Measurements from ENCODE around the gene FKBP6. TPM values are rescaled to one million over a fixed set of nuclear protein-coding genes. Genes with fewer than 3 reads are reported as not detected.

FKBP6 gene
- total and polyA plus RNA-seq, 4 donors: 0.10 TPM; not detected in 3

DNA sequence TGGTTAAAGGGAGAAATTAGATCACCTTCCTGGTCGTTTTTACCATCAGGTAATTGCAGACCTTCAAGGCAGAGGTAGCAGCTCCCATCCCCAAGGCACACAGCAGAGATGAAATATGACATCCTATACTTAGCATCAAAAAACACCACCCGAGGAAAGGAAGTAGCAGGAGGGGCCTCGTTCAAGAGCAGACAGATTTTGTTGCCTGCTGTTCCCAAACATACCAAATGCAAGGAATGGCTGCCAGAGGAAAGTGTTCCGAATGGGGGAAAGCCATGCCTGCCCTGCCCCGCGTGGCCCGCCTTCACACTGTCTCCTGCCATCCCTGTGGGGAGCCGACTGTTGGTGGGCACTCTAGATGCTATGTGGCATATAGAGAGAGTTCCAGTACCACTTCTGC is 18.0 kb downstream of the FKBP6 start:
- no peak overlapping the region for H3K4me3 ChIP-seq (ENCODE audit: low read length in 2 of 2)
- no peaks in the 10 kb centered on the region for H3K4me1 ChIP-seq (ENCODE audit: control insufficient read depth in 1 of 2, insufficient read depth in 2 of 2, low read length in 2 of 2)
- ATAC-seq (ENCODE audit: low FRiP score) (no peak), DNase-seq (no peak)
- intact Hi-C loops (cut with DNase I): no loop called here
- H3K36me3 ChIP-seq (ENCODE audit: control insufficient read depth in 1 of 2, insufficient read depth in 2 of 2, low read length in 1 of 2): no peaks in the 10 kb centered on the region
- WGBS, 2 donors: 46 to 47% methylated on average over 8 of the region's 8 CpGs
- no peaks in the 10 kb centered on the region for H3K9me3 ChIP-seq (ENCODE audit: control insufficient read depth, low read length)
- no peaks in the 10 kb centered on the region for H3K27me3 ChIP-seq (ENCODE audit: control insufficient read depth in 1 of 2, insufficient read depth in 2 of 2, low read length in 1 of 2)
- no peak overlapping the region for H3K27ac ChIP-seq (ENCODE audit: low read depth in 1 of 2, low read length in 2 of 2)

- Histone ChIP-seq H3K27me3 (ENCODE audit: control insufficient read depth in 1 of 2, insufficient read depth in 2 of 2, low read length in 1 of 2) (no peaks in the 10 kb centered on the region), H3K36me3 (ENCODE audit: control insufficient read depth in 1 of 2, insufficient read depth in 2 of 2, low read length in 1 of 2) (no peaks in the 10 kb centered on the region), H3K4me1 (ENCODE audit: control insufficient read depth in 1 of 2, insufficient read depth in 2 of 2, low read length in 2 of 2) (no peaks in the 10 kb centered on the region), H3K9me3 (ENCODE audit: control insufficient read depth, low read length) (peaks cover 2% of the 10 kb centered on the region), H3K27ac (ENCODE audit: low read depth in 1 of 2, low read length in 2 of 2) (no peak overlapping the region), H3K4me3 (ENCODE audit: low read length in 2 of 2) (no peak overlapping the region)
- intact Hi-C loops (cut with DNase I): no loop called here
- no peak for DNase-seq
- WGBS, 2 donors: 80 to 84% methylated on average over 6 of the region's 6 CpGs
- no peak for ATAC-seq (ENCODE audit: low FRiP score)
Observed at GRCh38 chr7:73349763-73350162, 21.8 kb downstream of the FKBP6 start.

DNA sequence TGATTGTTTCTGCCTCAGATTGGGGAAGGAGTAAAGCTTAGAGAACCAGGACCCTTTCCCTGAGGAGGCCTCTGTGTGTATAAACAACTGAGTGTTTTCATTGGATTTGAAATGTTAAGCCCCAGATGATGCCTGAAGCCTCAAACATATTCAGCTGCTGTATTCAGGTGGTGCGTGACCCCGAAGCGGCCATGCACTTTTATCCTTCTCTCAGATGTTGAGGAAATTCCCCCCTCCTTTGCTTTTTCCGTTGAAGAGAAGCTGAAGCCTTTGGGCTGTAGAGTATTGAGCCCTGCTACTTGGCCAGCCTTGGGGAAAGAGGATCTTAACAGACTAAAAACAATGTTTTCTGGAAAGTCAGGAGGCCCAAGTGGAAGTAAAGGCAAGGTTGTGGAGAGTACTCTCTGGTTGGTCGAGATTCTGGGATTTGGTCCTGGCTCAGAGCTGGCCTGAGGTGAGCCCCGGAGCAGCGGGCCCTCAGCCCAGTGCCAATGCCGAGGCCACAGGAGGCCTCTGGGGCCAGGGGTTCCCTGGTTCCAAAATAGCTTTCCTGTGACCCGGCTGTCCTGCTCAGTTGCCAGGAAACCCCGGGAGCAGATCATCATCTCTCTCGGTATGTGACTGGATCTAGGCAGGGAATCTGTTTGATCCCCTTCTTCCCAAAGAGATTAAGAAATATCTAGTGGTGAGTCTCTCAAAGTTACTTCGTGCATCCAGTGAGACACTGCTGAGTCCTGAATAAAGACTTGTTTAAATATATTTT is 22.5 kb downstream of the FKBP6 start:
- 61 to 70% methylated on average over 12 of the region's 12 CpGs for WGBS, 2 donors
- intact Hi-C loops (cut with DNase I): no loop called here
- Histone ChIP-seq H3K27ac (ENCODE audit: low read depth in 1 of 2, low read length in 2 of 2) (no peak overlapping the region), H3K4me1 (ENCODE audit: control insufficient read depth in 1 of 2, insufficient read depth in 2 of 2, low read length in 2 of 2) (no peaks in the 10 kb centered on the region), H3K9me3 (ENCODE audit: control insufficient read depth, low read length) (peaks cover 2% of the 10 kb centered on the region), H3K4me3 (ENCODE audit: low read length in 2 of 2) (no peak overlapping the region), H3K27me3 (ENCODE audit: control insufficient read depth in 1 of 2, insufficient read depth in 2 of 2, low read length in 1 of 2) (no peaks in the 10 kb centered on the region), H3K36me3 (ENCODE audit: control insufficient read depth in 1 of 2, insufficient read depth in 2 of 2, low read length in 1 of 2) (no peaks in the 10 kb centered on the region)
- no peak for ATAC-seq (ENCODE audit: low FRiP score)
- DNase-seq: no peak

GRCh38 chr7:73351447-73352167 is 23.6 kb downstream of the FKBP6 start:
- ATAC-seq (ENCODE audit: low FRiP score) (no peak), DNase-seq (no peak)
- no peaks in the 10 kb centered on the region for H3K36me3 ChIP-seq (ENCODE audit: control insufficient read depth in 1 of 2, insufficient read depth in 2 of 2, low read length in 1 of 2)
- peaks cover 2% of the 10 kb centered on the region for H3K9me3 ChIP-seq (ENCODE audit: control insufficient read depth, low read length)
- WGBS, 2 donors: 71 to 72% methylated on average over 6 of the region's 6 CpGs
- no peak overlapping the region for H3K4me3 ChIP-seq (ENCODE audit: low read length in 2 of 2)
- no peaks in the 10 kb centered on the region for H3K27me3 ChIP-seq (ENCODE audit: control insufficient read depth in 1 of 2, insufficient read depth in 2 of 2, low read length in 1 of 2)
- no peak overlapping the region for H3K27ac ChIP-seq (ENCODE audit: low read depth in 1 of 2, low read length in 2 of 2)
- intact Hi-C loops (cut with DNase I): no loop called here
- no peaks in the 10 kb centered on the region for H3K4me1 ChIP-seq (ENCODE audit: control insufficient read depth in 1 of 2, insufficient read depth in 2 of 2, low read length in 2 of 2)

- Histone ChIP-seq H3K27ac (ENCODE audit: low read depth in 1 of 2, low read length in 2 of 2) (no peak overlapping the region), H3K36me3 (ENCODE audit: control insufficient read depth in 1 of 2, insufficient read depth in 2 of 2, low read length in 1 of 2) (no peaks in the 10 kb centered on the region), H3K4me3 (ENCODE audit: low read length in 2 of 2) (no peak overlapping the region), H3K27me3 (ENCODE audit: control insufficient read depth in 1 of 2, insufficient read depth in 2 of 2, low read length in 1 of 2) (no peaks in the 10 kb centered on the region), H3K4me1 (ENCODE audit: control insufficient read depth in 1 of 2, insufficient read depth in 2 of 2, low read length in 2 of 2) (no peaks in the 10 kb centered on the region), H3K9me3 (ENCODE audit: control insufficient read depth, low read length) (peaks cover 2% of the 10 kb centered on the region)
- no peak for ATAC-seq (ENCODE audit: low FRiP score)
- DNase-seq: no peak
- WGBS, 2 donors: 98% methylated on average over 3 of the region's 3 CpGs
- intact Hi-C loops (cut with DNase I): no loop called here
Observed at GRCh38 chr7:73352784-73353183, 24.8 kb downstream of the FKBP6 start.

- Histone ChIP-seq H3K27ac (ENCODE audit: low read depth in 1 of 2, low read length in 2 of 2) (no peak overlapping the region), H3K27me3 (ENCODE audit: control insufficient read depth in 1 of 2, insufficient read depth in 2 of 2, low read length in 1 of 2) (no peaks in the 10 kb centered on the region), H3K4me1 (ENCODE audit: control insufficient read depth in 1 of 2, insufficient read depth in 2 of 2, low read length in 2 of 2) (no peaks in the 10 kb centered on the region), H3K36me3 (ENCODE audit: control insufficient read depth in 1 of 2, insufficient read depth in 2 of 2, low read length in 1 of 2) (no peaks in the 10 kb centered on the region), H3K4me3 (ENCODE audit: low read length in 2 of 2) (no peak overlapping the region), H3K9me3 (ENCODE audit: control insufficient read depth, low read length) (peaks cover 2% of the 10 kb centered on the region)
- no peak for DNase-seq
- intact Hi-C loops (cut with DNase I): no loop called here
- 83 to 90% methylated on average over 6 of the region's 6 CpGs for WGBS, 2 donors
- no peak for ATAC-seq (ENCODE audit: low FRiP score)
Observed at GRCh38 chr7:73353243-73353642, 25.3 kb downstream of the FKBP6 start.

DNA sequence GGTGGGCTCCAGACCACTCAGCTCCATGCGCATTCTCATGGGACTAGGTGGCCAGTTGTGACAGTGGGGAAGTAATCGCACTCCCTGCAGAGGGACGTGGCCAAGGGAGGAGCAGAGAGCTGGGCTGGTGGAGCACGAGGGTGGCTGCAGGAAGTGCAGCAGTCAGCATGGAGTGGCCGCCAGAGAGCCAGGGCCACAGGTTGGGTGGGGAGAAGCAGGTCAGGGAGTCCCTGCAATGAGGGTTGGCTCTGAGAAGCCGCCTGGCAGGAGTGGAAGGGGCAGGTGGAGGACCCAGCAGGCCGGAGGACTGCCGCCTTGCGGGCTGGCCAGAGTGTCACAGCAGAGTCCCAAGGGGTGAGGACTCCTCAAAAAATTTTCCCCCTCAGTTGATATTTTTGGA is 26.2 kb downstream of the FKBP6 start:
- no peak overlapping the region for H3K4me3 ChIP-seq (ENCODE audit: low read length in 2 of 2)
- intact Hi-C loops (cut with DNase I): no loop called here
- no peaks in the 10 kb centered on the region for H3K4me1 ChIP-seq (ENCODE audit: control insufficient read depth in 1 of 2, insufficient read depth in 2 of 2, low read length in 2 of 2)
- 87 to 88% methylated on average over 8 to 9 of the region's 9 CpGs for WGBS, 2 donors
- H3K36me3 ChIP-seq (ENCODE audit: control insufficient read depth in 1 of 2, insufficient read depth in 2 of 2, low read length in 1 of 2): no peaks in the 10 kb centered on the region
- H3K9me3 ChIP-seq (ENCODE audit: control insufficient read depth, low read length): peaks cover 2% of the 10 kb centered on the region
- H3K27ac ChIP-seq (ENCODE audit: low read depth in 1 of 2, low read length in 2 of 2): no peak overlapping the region
- ATAC-seq (ENCODE audit: low FRiP score): no peak
- DNase-seq: peak in 1 of 2 donors; percentile 69
- no peaks in the 10 kb centered on the region for H3K27me3 ChIP-seq (ENCODE audit: control insufficient read depth in 1 of 2, insufficient read depth in 2 of 2, low read length in 1 of 2)

DNA sequence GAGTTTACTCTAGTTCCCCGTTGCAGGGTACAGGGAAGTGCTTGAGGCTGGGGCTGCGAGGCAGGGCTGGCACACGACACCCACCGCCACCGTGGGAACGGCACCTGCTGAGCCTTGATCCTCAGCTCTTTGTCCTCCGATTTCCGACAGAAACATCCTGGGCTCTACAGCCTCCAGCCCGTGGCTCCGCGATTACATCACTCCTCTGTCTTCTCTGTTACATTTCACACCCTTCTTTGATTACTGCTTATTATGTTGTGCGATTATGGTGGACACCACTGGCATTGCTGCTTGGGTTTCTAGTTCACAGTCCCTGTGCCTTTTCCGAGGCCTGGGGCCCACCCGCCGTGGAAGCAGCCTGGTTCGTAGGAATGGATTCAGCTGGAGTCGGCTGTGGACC is 26.9 kb downstream of the FKBP6 start:
- Histone ChIP-seq H3K4me1 (ENCODE audit: control insufficient read depth in 1 of 2, insufficient read depth in 2 of 2, low read length in 2 of 2) (no peaks in the 10 kb centered on the region), H3K27me3 (ENCODE audit: control insufficient read depth in 1 of 2, insufficient read depth in 2 of 2, low read length in 1 of 2) (no peaks in the 10 kb centered on the region), H3K4me3 (ENCODE audit: low read length in 2 of 2) (no peak overlapping the region), H3K36me3 (ENCODE audit: control insufficient read depth in 1 of 2, insufficient read depth in 2 of 2, low read length in 1 of 2) (no peaks in the 10 kb centered on the region), H3K9me3 (ENCODE audit: control insufficient read depth, low read length) (peaks cover 2% of the 10 kb centered on the region), H3K27ac (ENCODE audit: low read depth in 1 of 2, low read length in 2 of 2) (no peak overlapping the region)
- intact Hi-C loops (cut with DNase I): no loop called here
- 84 to 87% methylated on average over 17 of the region's 17 CpGs for WGBS, 2 donors
- DNase-seq (no peak), ATAC-seq (ENCODE audit: low FRiP score) (no peak)

GRCh38 chr7:73356159-73356558 is 28.2 kb downstream of the FKBP6 start:
- WGBS, 2 donors: 77 to 79% methylated on average over 5 of the region's 5 CpGs
- intact Hi-C loops (cut with DNase I): no loop called here
- H3K4me1 ChIP-seq (ENCODE audit: control insufficient read depth in 1 of 2, insufficient read depth in 2 of 2, low read length in 2 of 2): no peaks in the 10 kb centered on the region
- ATAC-seq (ENCODE audit: low FRiP score) (no peak), DNase-seq (no peak)
- no peak overlapping the region for H3K4me3 ChIP-seq (ENCODE audit: low read length in 2 of 2)
- no peak overlapping the region for H3K27ac ChIP-seq (ENCODE audit: low read depth in 1 of 2, low read length in 2 of 2)
- peaks cover 2% of the 10 kb centered on the region for H3K9me3 ChIP-seq (ENCODE audit: control insufficient read depth, low read length)
- no peaks in the 10 kb centered on the region for H3K27me3 ChIP-seq (ENCODE audit: control insufficient read depth in 1 of 2, insufficient read depth in 2 of 2, low read length in 1 of 2)
- no peaks in the 10 kb centered on the region for H3K36me3 ChIP-seq (ENCODE audit: control insufficient read depth in 1 of 2, insufficient read depth in 2 of 2, low read length in 1 of 2)

All from aorta (tissue), 5 donors.